GM19467 (cell line): ENCODE measurements around the gene FLNC.

Experiments used
- ATAC-seq: cut with Tn5 transposase; IDR thresholded peaks from one replicate; pipeline ENCODE4 v1.9.1; 2021; ENCODE audit warnings: mild to moderate bottlenecking, moderate library complexity; ENCODE audit not compliant: unreplicated experiment

Gene FLNC

GRCh38 chr7:128801667-128802418 lies 28.4 kb upstream of the FLNC start:
- no peak for ATAC-seq

GRCh38 chr7:128804484-128804883 lies 25.7 kb upstream of the FLNC start:
- no peak for ATAC-seq

- no peak for ATAC-seq
These were observed 25.0 kb upstream of the FLNC start for GRCh38 chr7:128805225-128805624.

- ATAC-seq, result no peak
These were observed 23.0 kb upstream of the FLNC start for GRCh38 chr7:128807191-128807590.

GRCh38 chr7:128809363-128809762 lies 20.8 kb upstream of the FLNC start:
- no peak for ATAC-seq

- ATAC-seq, result no peak
These were observed 19.7 kb upstream of the FLNC start for GRCh38 chr7:128810473-128810872.

GRCh38 chr7:128810997-128811396 lies 19.2 kb upstream of the FLNC start:
- ATAC-seq, result no peak

- ATAC-seq, result no peak
These were observed 18.4 kb upstream of the FLNC start for GRCh38 chr7:128811631-128812430.

- no peak for ATAC-seq
These were observed 17.6 kb upstream of the FLNC start for GRCh38 chr7:128812514-128813168.

- no peak for ATAC-seq
These were observed 15.7 kb upstream of the FLNC start for GRCh38 chr7:128814499-128814898.

GRCh38 chr7:128815289-128815942 lies 14.8 kb upstream of the FLNC start:
- no peak for ATAC-seq

- ATAC-seq, result no peak
These were observed 11.5 kb upstream of the FLNC start for GRCh38 chr7:128818694-128819093.

GRCh38 chr7:128821724-128822123 lies 8.5 kb upstream of the FLNC start:
- no peak for ATAC-seq

GRCh38 chr7:128826512-128826911 lies 3.7 kb upstream of the FLNC start:
- ATAC-seq, result no peak

GRCh38 chr7:128826916-128827247 lies 3.3 kb upstream of the FLNC start:
- no peak for ATAC-seq

GRCh38 chr7:128827248-128827958 lies 2.8 kb upstream of the FLNC start:
- no peak for ATAC-seq

- ATAC-seq, result no peak
These were observed 2.1 kb upstream of the FLNC start for GRCh38 chr7:128827971-128828711.

- ATAC-seq, result no peak
These were observed 627 bp upstream of the FLNC start for GRCh38 chr7:128829391-128830166.
